ENCODE measurements around the gene CRABP2.

- no peak for TF ChIP-seq EZH2 (IDR thresholded peaks at IDR 0.05; ENCODE audit: insufficient read depth, poor library complexity, severe bottlenecking)
- no peak for TF ChIP-seq EZH2phosphoT487 (IDR thresholded peaks at IDR 0.05; ENCODE audit: insufficient read depth, low read depth)
Measured at GRCh38 chr1:156682166-156682890, 23.1 kb downstream of the CRABP2 start.

All from GM23248 (cell line).